Endothelial cell of umbilical vein (primary cell): ENCODE results near the gene AIF1. TPM values are rescaled to one million over a fixed set of nuclear protein-coding genes. Genes with fewer than 3 reads are reported as not detected.

ENCODE experiments used
- BruUV-seq: library from RNA; stranded (reverse); fragments of 400-500 nt; replicated peaks from 2 replicates; lab custom pipeline; 2021; lab: Mats Ljungman, UMichigan
- CTCF ChIA-PET: fragments of 300-600, 350-600 bp; sonication (Branson Sonifier 250); formaldehyde crosslinking; loops from one replicate; lab custom pipeline; 2021; ENCODE audit warnings: antibody characterized with exemption, inconsistent platforms; lab: Charles Lee
- POLR2A ChIA-PET: fragments of 300-600, 350-600 bp; sonication (Branson Sonifier 250); formaldehyde crosslinking; loops from one replicate; lab custom pipeline; 2021; ENCODE audit warnings: antibody characterized with exemption, inconsistent platforms; lab: Charles Lee
- DNase-seq: peaks from one replicate; pipeline ENCODE4 v3.0.0-alpha.2; 2011; ENCODE audit warnings: low read depth, low spot score
- FAIRE-seq: peaks from 2 replicates; lab custom pipeline; 2011; peaks lifted over from hg19 to GRCh38; lab: Jason Lieb, UNC
- H2AFZ ChIP-seq: 2 replicates; pipeline ENCODE4 v1.6.0; 2012; ENCODE audit warnings: low read depth, low read length, control low read depth, inconsistent platforms
- H3K27ac ChIP-seq: 2 replicates; pipeline ENCODE4 v1.5.1; 2011; ENCODE audit warnings: low read depth, mild to moderate bottlenecking, control low read depth, low read length, moderate library complexity; ENCODE audit not compliant: insufficient read depth
- H3K27me3 ChIP-seq, 2 experiments: 2 replicates each; pipeline versions ENCODE4 v1.6.0 to v1.6.1; 2011; ENCODE audit warnings: low read length in 2 of 2, mixed read lengths in 1 of 2; ENCODE audit not compliant: control insufficient read depth in 2 of 2, insufficient read depth in 2 of 2
- H3K36me3 ChIP-seq, 2 experiments: 2 replicates in 1 of 2; 3 replicates in 1 of 2; pipeline ENCODE4 v1.5.1; 2011; ENCODE audit warnings: low read length in 2 of 2, mild to moderate bottlenecking in 1 of 2, moderate library complexity in 1 of 2; ENCODE audit not compliant: control insufficient read depth in 2 of 2, insufficient read depth in 2 of 2; ENCODE audit errors: extremely low read depth in 1 of 2
- H3K4me1 ChIP-seq: 3 replicates; pipeline ENCODE4 v1.5.1; 2011; ENCODE audit warnings: mild to moderate bottlenecking, low read length; ENCODE audit not compliant: control insufficient read depth, insufficient read depth; ENCODE audit errors: extremely low read depth
- H3K4me2 ChIP-seq: 2 replicates; pipeline ENCODE4 v1.6.1; 2011; ENCODE audit warnings: low read length, control low read depth, mixed read lengths; ENCODE audit not compliant: insufficient read depth
- H3K4me3 ChIP-seq, 3 experiments: fragments of 200-600 bp in 1 of 3; sonication (generic), shearing (Covaris generic) in 1 of 3; replicated peaks in 1 of 3; 2 replicates each; pipeline ENCODE4 v1.5.1; 2011 to 2016; ENCODE audit warnings: control low read depth in 3 of 3, low read length in 3 of 3, mild to moderate bottlenecking in 2 of 3, inconsistent platforms in 1 of 3, low read depth in 1 of 3, moderate library complexity in 1 of 3; ENCODE audit not compliant: insufficient read depth in 1 of 3
- H3K79me2 ChIP-seq: 2 replicates; pipeline ENCODE4 v1.6.0; 2012; ENCODE audit warnings: low read length, inconsistent platforms; ENCODE audit not compliant: control insufficient read depth, insufficient read depth
- H3K9ac ChIP-seq: replicated peaks from 2 replicates; pipeline ENCODE3; 2011; ENCODE audit warnings: low read length, control low read depth; ENCODE audit not compliant: insufficient read depth; ENCODE audit errors: extremely low read depth
- H3K9me1 ChIP-seq: replicated peaks from 3 replicates; pipeline ENCODE4 v1.6.0; 2011; ENCODE audit warnings: mild to moderate bottlenecking, low read length; ENCODE audit not compliant: control insufficient read depth, insufficient read depth; ENCODE audit errors: extremely low read depth
- H3K9me3 ChIP-seq: replicated peaks from 2 replicates; pipeline ENCODE4 v1.5.1; 2012; ENCODE audit warnings: low read length, inconsistent platforms; ENCODE audit not compliant: control insufficient read depth, insufficient read depth
- H4K20me1 ChIP-seq: replicated peaks from 2 replicates; pipeline ENCODE3; 2011; ENCODE audit warnings: mild to moderate bottlenecking, low read length; ENCODE audit not compliant: control insufficient read depth, insufficient read depth; ENCODE audit errors: extremely low read depth
- CTCF ChIP-seq, 2 donors: IDR thresholded peaks; 1 replicate in 1 of 2; 2 replicates in 1 of 2; pipeline ENCODE4 v1.5.1; 2011; ENCODE audit warnings: low read length in 2 of 2, mild to moderate bottlenecking in 2 of 2, moderate library complexity in 2 of 2, control low read depth in 1 of 2, inconsistent platforms in 1 of 2, low read depth in 1 of 2; ENCODE audit not compliant: insufficient read depth in 1 of 2; ENCODE audit errors: extremely low read depth in 1 of 2
- EZH2 ChIP-seq: IDR thresholded peaks from 2 replicates; pipeline ENCODE4 v1.6.1; 2012; ENCODE audit warnings: borderline replicate concordance, low read depth, mild to moderate bottlenecking, moderate library complexity, low read length, inconsistent platforms; ENCODE audit not compliant: severe bottlenecking
- GATA2 ChIP-seq: IDR thresholded peaks from 2 replicates; pipeline ENCODE4 v1.7.0; 2011; ENCODE audit warnings: low read depth, mild to moderate bottlenecking, moderate library complexity, mixed read lengths, low read length; ENCODE audit not compliant: insufficient read length, insufficient read depth
- MAX ChIP-seq: IDR thresholded peaks from 2 replicates; pipeline ENCODE4 v1.6.1; 2011; ENCODE audit not compliant: insufficient read depth, insufficient read length
- MYC ChIP-seq: IDR thresholded peaks from one replicate; pipeline ENCODE4 v1.6.1; 2011; ENCODE audit warnings: mild to moderate bottlenecking, low read depth, low read length
- POLR2A ChIP-seq: IDR thresholded peaks from 2 replicates; pipeline ENCODE4 v1.6.1; 2012; ENCODE audit warnings: low read depth, mild to moderate bottlenecking, control low read depth, low read length
- dilution Hi-C: fragments of 300-500 bp; cut with MboI; formaldehyde crosslinking; loops from one replicate; pipeline ENCODE4 v1.15.0; 2019; ENCODE audit warnings: low sequenced_read_pairs; ENCODE audit not compliant: extremely low pct_ligation_motif_present
- intact Hi-C: fragments of 100-400 bp; cut with micrococcal nuclease; formaldehyde crosslinking; loops from one replicate; pipeline ENCODE4 v1.10.0; 2022
- polyA plus RNA-seq, 4 experiments: library from polyadenylated mRNA; depleted of rRNA in 3 of 4; stranded (reverse) in 3 of 4; unstranded in 1 of 4; fragments of >200 nt; gene quantifications; 2 replicates each; pipeline versions ENCODE4 v1.2.1 to v1.2.3, GENCODE V29; 2011 to 2012; ENCODE audit warnings: missing spikeins in 1 of 4
- total RNA-seq: library from RNA; stranded (reverse); gene quantifications from 2 replicates; pipeline ENCODE4 v1.2.3, GENCODE V29; 2021

The AIF1 gene
- total and polyA plus RNA-seq, 2 donors (not counting 3 experiments of a cell fraction or from before 2014, with no cell fraction given): not detected

- Histone ChIP-seq H3K79me2 (peaks cover 31% of the 10 kb centered on the region), H3K4me3 (no peak overlapping the region), H3K27ac (no peak overlapping the region), H3K9ac (no peak overlapping the region), H3K27me3 (no peaks in the 10 kb centered on the region), H3K9me3 (no peaks in the 10 kb centered on the region), H3K36me3 (peaks cover 52 to 85% of the 10 kb centered on the region in 2 experiments), H3K4me1 (no peaks in the 10 kb centered on the region), H3K4me2 (no peak overlapping the region), H4K20me1 (peaks cover 3% of the 10 kb centered on the region), H3K9me1 (no peaks in the 10 kb centered on the region), H2AFZ (no peak overlapping the region)
- FAIRE-seq (no peak), DNase-seq (no peak)
- intact Hi-C loops (no loop called here), dilution Hi-C loops (no loop called here)
- POLR2A ChIA-PET: no interaction called here
- CTCF ChIA-PET: no interaction called here
- TSS peak; percentile 19 for BruUV-seq
- no peak for TF ChIP-seq CTCF (IDR thresholded peaks at IDR 0.05; ENCODE audit: extremely low read depth in 1 of 2, insufficient read depth in 1 of 2, low read depth in 1 of 2, low read length in 2 of 2)
- TF ChIP-seq POLR2A: no peak
- no peak for TF ChIP-seq MAX
- TF ChIP-seq EZH2: no peak
- TF ChIP-seq GATA2: no peak
- no peak for TF ChIP-seq MYC
Measured at GRCh38 chr6:31631209-31631608, 16.2 kb downstream of the AIF1 start.
